GM19467 (cell line): Measurements from ENCODE around the gene GSTA3.
"Not testable (repeated sequence)": the region's sequence is repeated elsewhere in the genome, so short reads cannot be mapped to it uniquely, and the experiment has no call there.

ENCODE experiments used
- ATAC-seq: cut with Tn5 transposase; IDR thresholded peaks from one replicate; pipeline ENCODE4 v1.9.1; 2021; ENCODE audit warnings: mild to moderate bottlenecking, moderate library complexity; ENCODE audit not compliant: unreplicated experiment

GSTA3 gene

GRCh38 chr6:52918027-52918686, 8.7 kb upstream of the GSTA3 start:
- ATAC-seq = not testable (repeated sequence)

DNA sequence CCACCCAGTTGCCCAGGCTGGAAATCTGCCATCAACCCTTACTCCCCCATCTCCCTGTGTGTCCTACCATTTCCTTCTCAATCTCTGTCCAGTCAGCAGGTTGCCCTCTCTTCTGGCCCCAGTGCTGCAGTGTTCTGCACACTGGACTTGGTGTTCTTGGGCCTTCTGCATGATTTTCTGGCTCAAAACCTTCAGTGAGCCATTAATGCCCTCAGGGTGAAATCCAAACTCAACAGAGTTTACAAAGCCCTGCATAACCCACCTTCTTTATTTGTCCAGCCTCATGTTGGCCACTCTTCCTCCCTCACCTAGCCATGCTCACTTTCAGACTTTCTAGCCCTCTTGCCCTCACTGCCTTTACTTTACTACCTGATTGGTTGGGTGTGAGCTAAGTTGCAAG, 5.0 kb upstream of the GSTA3 start:
- ATAC-seq = no peak

GRCh38 chr6:52910091-52910490, 593 bp upstream of the GSTA3 start:
- ATAC-seq = no peak

DNA sequence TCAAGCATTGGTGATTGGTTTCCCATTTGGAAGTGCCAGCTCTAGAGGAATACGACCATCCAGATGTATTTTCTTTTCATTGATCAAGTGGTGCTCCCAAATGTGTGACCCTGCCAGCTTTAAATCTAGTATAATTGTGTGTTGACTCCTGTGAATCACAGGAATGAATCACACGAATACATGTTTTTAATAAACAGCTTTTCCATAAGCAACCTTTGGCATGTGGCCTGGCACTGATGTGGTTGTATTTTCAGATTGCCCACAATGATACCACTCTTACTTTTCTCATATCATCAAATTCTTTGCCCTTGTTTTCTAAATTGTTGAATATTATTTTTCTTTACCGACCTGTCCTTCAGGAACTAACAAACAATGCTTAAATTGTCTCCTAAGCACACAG, 367 bp downstream of the GSTA3 start:
- ATAC-seq = no peak

GRCh38 chr6:52908526-52908925, 972 bp downstream of the GSTA3 start:
- ATAC-seq = no peak

DNA sequence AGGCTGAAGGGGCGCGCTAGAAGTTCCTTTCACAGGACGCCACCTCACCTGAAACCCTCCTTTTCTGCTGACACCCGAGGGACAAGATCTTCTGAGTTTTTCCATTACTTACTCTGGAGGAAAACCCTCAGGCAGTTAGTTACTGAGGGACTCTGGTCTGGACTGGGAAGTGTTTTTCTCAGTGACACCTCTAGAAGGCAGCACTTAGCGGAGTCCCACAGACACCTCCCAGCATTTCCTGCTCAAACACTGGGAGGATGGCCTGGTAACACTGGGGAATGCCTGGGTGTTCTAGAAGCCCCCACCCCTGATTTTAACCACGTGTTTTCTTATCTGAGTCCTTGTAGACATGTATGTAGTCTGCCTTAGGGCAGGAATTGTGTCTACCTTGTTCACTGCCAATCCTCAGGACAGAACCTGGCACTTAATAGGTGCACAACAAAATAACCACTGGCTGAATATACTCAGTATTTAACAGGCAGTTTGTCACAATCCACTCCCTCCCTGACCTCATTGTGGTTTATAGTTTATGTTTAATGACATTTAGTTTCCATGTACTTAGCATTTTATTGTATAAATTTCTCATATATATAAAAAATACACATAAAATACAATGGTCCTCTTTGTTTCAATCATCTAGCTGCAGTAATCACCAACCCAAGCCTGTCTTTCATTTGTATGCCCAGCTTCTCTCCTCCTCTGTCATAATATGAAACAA, 4.8 kb downstream of the GSTA3 start:
- ATAC-seq = no peak

GRCh38 chr6:52900536-52900935, 9.0 kb downstream of the GSTA3 start:
- ATAC-seq = no peak

DNA sequence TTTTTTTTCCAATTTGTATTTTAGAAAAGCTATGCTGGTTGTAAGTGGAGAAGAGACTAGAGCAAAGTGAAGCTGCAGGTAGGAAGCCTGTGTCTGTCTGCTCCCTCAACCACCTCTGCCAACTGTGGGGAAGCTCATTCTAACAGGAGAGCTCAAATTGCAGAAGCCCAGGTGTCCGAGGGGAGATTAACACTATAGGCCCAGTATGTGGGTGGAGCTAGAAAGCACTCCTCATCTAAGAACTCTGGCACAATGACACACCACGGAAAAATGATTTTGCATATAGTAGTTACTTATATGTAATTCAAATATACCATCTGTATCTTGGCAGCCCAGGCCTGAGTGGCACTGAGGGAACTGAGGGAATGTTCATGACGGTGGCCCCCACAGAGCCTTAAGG, 13.7 kb downstream of the GSTA3 start:
- not testable (repeated sequence) for ATAC-seq

- no peak for ATAC-seq
Measured at GRCh38 chr6:52894285-52894684, 15.2 kb downstream of the GSTA3 start.

DNA sequence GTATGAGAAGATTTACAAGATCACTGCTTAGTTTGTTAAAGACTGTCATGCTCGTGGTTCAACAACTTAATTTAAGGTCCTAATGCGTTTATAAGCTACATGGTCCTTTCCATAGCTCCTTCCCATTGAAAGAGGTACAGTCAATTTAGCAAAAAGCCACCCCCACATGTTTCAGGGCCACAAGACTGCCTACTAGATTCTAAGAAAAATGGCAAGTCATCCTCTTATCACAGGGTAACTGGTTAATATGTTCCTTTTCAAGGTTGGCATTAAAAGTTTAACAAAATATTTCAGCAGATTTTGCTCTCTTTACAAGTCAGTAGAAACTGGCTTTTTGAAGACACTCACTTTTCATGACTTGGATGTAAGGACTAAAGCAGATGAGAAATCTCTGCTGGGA, 15.7 kb downstream of the GSTA3 start:
- no peak for ATAC-seq

DNA sequence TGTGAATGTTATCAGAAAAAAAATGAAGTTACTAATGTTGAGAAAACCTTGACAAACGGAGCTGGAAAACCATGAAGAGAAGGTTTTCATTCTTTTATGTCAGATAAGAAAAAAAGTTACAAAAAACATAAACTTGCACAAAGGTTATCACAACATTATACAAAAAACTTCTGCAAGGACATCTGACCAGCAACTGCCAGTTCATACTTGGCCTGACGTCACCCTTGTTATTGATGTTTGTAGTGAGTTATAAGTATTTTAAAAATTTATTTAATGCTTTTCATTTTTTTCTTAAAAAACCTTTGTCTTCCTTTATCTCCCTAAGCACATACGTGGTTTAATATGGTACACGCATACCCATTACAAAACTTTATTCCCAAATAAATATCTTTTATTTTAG, 16.3 kb downstream of the GSTA3 start:
- ATAC-seq = no peak

GRCh38 chr6:52890018-52890417, 19.5 kb downstream of the GSTA3 start:
- ATAC-seq = no peak

DNA sequence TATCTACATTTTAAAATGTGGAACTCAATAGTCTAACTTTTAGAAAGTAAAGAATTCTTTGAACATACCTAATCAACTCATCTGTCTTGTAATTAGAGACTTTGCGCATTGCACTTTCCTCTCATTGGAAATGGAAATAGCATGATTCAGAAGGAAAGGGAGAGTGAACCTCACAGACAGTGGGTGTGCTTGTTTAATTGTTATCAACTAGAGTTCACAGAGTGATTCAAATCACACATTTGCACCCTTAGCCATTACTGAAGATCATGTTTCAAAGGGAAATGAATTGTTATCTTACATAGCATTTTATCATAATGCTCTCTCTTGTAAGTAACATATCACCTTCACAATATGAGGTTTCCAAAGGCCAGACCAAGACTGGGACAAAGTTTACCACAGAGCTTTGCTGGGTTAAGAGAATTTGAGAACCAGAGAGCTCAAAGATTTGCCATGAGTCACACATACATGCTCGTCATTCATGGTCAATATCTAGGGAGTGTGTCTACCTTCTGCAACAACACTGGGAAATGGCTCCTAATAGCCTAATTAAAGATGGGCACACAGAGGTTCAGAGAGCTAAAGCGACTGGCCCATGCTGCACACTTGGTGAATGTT, 21.5 kb downstream of the GSTA3 start:
- ATAC-seq = no peak

GRCh38 chr6:52881996-52882841, 27.3 kb downstream of the GSTA3 start:
- ATAC-seq = peak; percentile 99

- ATAC-seq = no peak
Measured at GRCh38 chr6:52881662-52881995, 27.9 kb downstream of the GSTA3 start.

DNA sequence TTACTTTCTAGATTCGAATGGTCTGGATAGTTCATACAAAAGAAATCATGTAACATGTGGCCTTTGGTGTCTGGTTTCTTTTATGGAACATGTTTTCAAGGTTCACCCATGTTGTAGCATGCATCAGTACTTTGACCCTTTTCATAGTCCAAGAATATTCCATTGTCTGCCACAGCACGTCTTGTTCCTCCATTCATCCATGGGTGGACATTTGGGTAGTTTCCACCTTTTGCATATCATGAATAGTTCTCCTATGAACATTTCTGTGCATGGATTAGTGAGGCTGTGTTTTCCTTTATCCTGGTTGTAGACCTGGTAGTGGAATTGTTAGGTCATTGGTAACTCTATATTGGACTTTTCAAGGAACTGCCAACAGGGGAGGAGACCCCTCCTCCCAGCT, 31.7 kb downstream of the GSTA3 start:
- no peak for ATAC-seq

- no peak for ATAC-seq
Measured at GRCh38 chr6:52877168-52877567, 32.3 kb downstream of the GSTA3 start.

DNA sequence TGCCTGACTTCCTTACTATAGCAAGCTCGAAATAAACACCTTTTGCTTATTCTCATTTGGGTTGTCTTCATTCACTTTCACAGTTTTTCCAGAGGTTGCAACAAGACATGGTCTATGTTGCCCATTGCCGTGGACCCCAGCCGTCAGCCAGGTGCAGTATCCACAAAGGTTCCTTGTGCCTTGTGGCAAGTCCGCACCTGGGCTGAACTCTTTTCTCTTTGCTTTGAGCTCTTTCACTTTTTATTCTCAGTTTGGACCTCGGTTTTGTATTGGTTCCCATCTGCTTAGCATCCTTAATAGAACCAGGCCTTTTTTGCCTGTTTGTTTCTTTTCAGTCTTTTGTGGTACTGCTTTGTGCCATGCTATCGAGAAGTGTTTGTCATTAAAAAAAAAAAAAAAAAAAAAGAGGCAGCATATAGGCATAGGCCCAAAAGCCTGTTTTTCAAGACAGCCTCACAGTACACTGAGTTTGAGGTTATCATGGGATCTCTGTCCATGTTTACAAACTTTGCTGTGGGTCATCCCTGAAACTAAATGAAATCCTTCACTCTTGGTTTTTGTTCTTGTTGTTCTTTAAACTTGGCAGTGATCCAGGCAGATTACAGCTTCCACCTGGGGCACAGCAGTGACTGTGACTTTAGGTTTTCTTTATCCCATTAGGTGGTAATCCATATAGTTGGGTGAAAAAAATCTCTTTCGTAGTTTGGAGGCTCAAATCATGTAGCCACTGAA, 33.3 kb downstream of the GSTA3 start:
- no peak for ATAC-seq

DNA sequence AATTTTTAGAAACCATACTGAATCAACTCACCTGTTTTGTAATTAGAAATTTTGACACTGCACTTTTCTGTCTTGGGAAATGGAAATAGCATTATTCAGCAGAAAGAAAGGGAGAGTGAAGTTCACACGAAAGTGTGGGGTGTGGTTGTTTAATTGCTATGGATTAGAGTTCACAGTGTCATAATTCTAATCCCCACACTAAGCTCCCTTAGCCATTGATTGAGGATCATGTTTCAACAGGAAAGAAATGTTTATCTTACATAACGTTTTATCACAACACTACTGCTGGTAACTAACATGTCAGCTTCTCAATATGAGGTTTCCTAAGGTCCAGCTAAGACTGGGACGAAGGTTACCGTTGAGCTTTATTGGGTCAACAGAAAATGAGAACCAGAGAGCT, 37.5 kb downstream of the GSTA3 start:
- ATAC-seq = no peak

GRCh38 chr6:52871621-52872020, 37.9 kb downstream of the GSTA3 start:
- no peak for ATAC-seq
